HepG2 (cell line): ENCODE data around the gene GTF2H1. TPM values are rescaled to one million over a fixed set of nuclear protein-coding genes. Genes with fewer than 3 reads are reported as not detected.

ENCODE experiments used
- AGO1 ChIP-seq: fragments of 200-400 bp; formaldehyde crosslinking; IDR thresholded peaks from 2 replicates; pipeline ENCODE4 v1.6.1; 2017; ENCODE audit warnings: mild to moderate bottlenecking, low read depth, low read length, moderate library complexity; ENCODE audit not compliant: poor library complexity, severe bottlenecking
- ATRX ChIP-seq: sonication (generic); formaldehyde crosslinking; IDR thresholded peaks from 2 replicates; pipeline ENCODE4 v1.4.0; 2020; ENCODE audit warnings: missing genetic modification reagents, borderline replicate concordance
- BRD4 ChIP-seq: sonication (generic); formaldehyde crosslinking; IDR thresholded peaks from 2 replicates; pipeline ENCODE4 v1.4.0; 2020; ENCODE audit warnings: missing genetic modification reagents
- CHD2 ChIP-seq: IDR thresholded peaks from 2 replicates; pipeline ENCODE4 v1.6.1; 2011; ENCODE audit warnings: low read depth, low read length, improper control_type of control experiment
- DBP ChIP-seq: sonication (generic); formaldehyde crosslinking; IDR thresholded peaks from 2 replicates; pipeline ENCODE4 v1.4.0; 2020; ENCODE audit warnings: missing genetic modification reagents; ENCODE audit errors: not compliant biosample characterization
- FOXJ3 ChIP-seq: sonication (generic); formaldehyde crosslinking; IDR thresholded peaks from 2 replicates; pipeline ENCODE4 v1.4.0; 2020; ENCODE audit warnings: missing genetic modification reagents, mild to moderate bottlenecking, borderline replicate concordance
- MXD1 ChIP-seq: sonication (generic); formaldehyde crosslinking; IDR thresholded peaks from 2 replicates; pipeline ENCODE4 v1.4.0; 2020; ENCODE audit warnings: mild to moderate bottlenecking, missing genetic modification reagents
- NCOR1 ChIP-seq: fragments of 200-600 bp; sonication (generic); IDR thresholded peaks from 2 replicates; pipeline ENCODE4 v1.7.0; 2017; ENCODE audit warnings: antibody characterized with exemption, low read length, borderline replicate concordance
- NFYB ChIP-seq: sonication (generic); formaldehyde crosslinking; IDR thresholded peaks from 2 replicates; pipeline ENCODE4 v1.4.0; 2020; ENCODE audit warnings: missing genetic modification reagents
- POGZ ChIP-seq: sonication (generic); formaldehyde crosslinking; IDR thresholded peaks from 2 replicates; pipeline ENCODE4 v1.4.0; 2020; ENCODE audit warnings: mild to moderate bottlenecking, missing genetic modification reagents
- REPIN1 ChIP-seq: sonication (generic); formaldehyde crosslinking; IDR thresholded peaks from 2 replicates; pipeline ENCODE4 v1.8.0; 2022; ENCODE audit warnings: missing genetic modification reagents, low read depth, mild to moderate bottlenecking, borderline replicate concordance
- ZBTB37 ChIP-seq: sonication (generic); formaldehyde crosslinking; IDR thresholded peaks from 2 replicates; pipeline ENCODE4 v1.4.0; 2020; ENCODE audit warnings: mild to moderate bottlenecking, missing genetic modification reagents
- ZNF205 ChIP-seq: IDR thresholded peaks from 2 replicates; pipeline ENCODE4 v1.6.1; 2018; ENCODE audit warnings: missing biosample characterization, missing genetic modification reagents
- ZNF343 ChIP-seq: sonication (generic); formaldehyde crosslinking; IDR thresholded peaks from 2 replicates; pipeline ENCODE4 v1.4.0; 2020; ENCODE audit warnings: mild to moderate bottlenecking, missing genetic modification reagents
- ZNF484 ChIP-seq: sonication (generic); formaldehyde crosslinking; IDR thresholded peaks from 2 replicates; pipeline ENCODE4 v1.5.1; 2020; ENCODE audit warnings: mild to moderate bottlenecking, low read depth, missing genetic modification reagents, borderline replicate concordance
- ZNF510 ChIP-seq: sonication (generic); formaldehyde crosslinking; IDR thresholded peaks from 2 replicates; pipeline ENCODE4 v1.4.0; 2020; ENCODE audit warnings: low read depth, mild to moderate bottlenecking, missing genetic modification reagents
- ZNF562 ChIP-seq: sonication (generic); formaldehyde crosslinking; IDR thresholded peaks from 2 replicates; pipeline ENCODE4 v1.8.0; 2022; ENCODE audit warnings: missing genetic modification reagents, borderline replicate concordance
- ZNF569 ChIP-seq: sonication (generic); formaldehyde crosslinking; IDR thresholded peaks from 2 replicates; pipeline ENCODE4 v1.5.0; 2020; ENCODE audit warnings: mild to moderate bottlenecking, missing genetic modification reagents, moderate library complexity, borderline replicate concordance
- ZNF652 ChIP-seq: IDR thresholded peaks from 2 replicates; pipeline ENCODE4 v1.6.1; 2016; ENCODE audit warnings: low read depth, borderline replicate concordance
- ZNF788 ChIP-seq: sonication (generic); formaldehyde crosslinking; IDR thresholded peaks from 2 replicates; pipeline ENCODE4 v1.5.0; 2020; ENCODE audit warnings: mild to moderate bottlenecking, missing genetic modification reagents, borderline replicate concordance
- polyA plus RNA-seq, 8 experiments: library from polyadenylated mRNA; depleted of rRNA in 3 of 8; stranded (reverse) in 7 of 8; unstranded in 1 of 8; fragments of >200 nt; fragmentation: Illumina TruSeq in 4 of 8; extraction: Trizol in 4 of 8; gene quantifications; 2 replicates each; pipeline versions ENCODE4 v1.2.1 to v1.2.3, GENCODE V29; 2011 to 2016; ENCODE audit warnings: low read depth in 4 of 8, missing spikeins in 1 of 8, mixed read lengths in 1 of 8; ENCODE audit not compliant: insufficient read depth in 1 of 8
- total RNA-seq, 5 experiments: library from RNA; depleted of rRNA; stranded (reverse); fragments of >200 nt; fragmentation: Illumina TruSeq; extraction: Trizol; gene quantifications; 2 replicates each; pipeline ENCODE4 v1.2.3, GENCODE V29; 2016; ENCODE audit warnings: low read depth in 1 of 5
- TF ChIP-seq, protein P1 (sequence below): sonication (generic); formaldehyde crosslinking; IDR thresholded peaks from 2 replicates; pipeline ENCODE4 v1.5.0; 2020; ENCODE audit warnings: missing genetic modification reagents, mild to moderate bottlenecking, borderline replicate concordance
- TF ChIP-seq, protein P2 (sequence below), 2 experiments: sonication (generic) in 1 of 2; formaldehyde crosslinking in 1 of 2; IDR thresholded peaks; 2 replicates each; pipeline versions ENCODE4 v1.4.0 to v1.6.1; 2018 to 2020; ENCODE audit warnings: missing genetic modification reagents in 2 of 2, borderline replicate concordance in 1 of 2, low read depth in 1 of 2, mild to moderate bottlenecking in 1 of 2, missing biosample characterization in 1 of 2

Gene GTF2H1
- total and polyA plus RNA-seq, 2 of the 13 experiments (the other 11 are each of a cell fraction or from before 2014, with no cell fraction given): 15.7 to 51.4 TPM

DNA sequence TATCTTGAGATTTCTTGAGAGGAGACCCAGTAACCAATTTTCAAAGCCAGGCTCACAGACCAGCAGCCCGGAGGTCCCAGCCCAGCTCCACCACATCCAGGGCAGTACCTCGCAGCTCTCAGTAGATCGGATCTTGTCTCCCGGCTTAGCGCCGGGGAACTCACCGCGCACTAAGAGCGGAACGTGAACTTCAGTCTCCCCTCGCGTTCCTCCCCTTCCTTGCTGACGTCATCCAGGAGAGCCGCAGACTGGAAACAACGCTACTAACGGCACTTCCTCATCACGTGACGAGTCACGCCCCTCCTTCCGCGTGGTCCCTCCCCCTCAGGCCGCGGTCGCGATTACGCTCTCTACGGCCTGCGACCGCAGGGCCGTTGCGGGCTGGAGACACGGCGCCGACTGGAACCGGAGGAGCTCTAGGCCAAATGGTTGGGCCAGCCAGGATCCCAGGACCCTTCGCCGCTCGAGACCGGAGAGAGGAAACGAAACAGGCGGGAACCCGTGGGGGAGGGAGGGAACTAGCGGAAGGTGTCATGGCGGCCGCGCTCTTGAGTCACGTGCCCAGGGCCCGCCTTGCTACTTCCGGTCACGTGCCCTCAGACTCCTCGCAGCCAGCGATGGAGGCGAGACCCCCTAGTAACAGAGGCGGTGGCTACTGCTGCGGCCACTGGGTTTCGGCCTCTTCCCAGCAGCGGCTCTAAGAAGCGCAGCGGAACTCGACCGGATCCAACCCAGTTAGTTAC is at the start of gene GTF2H1, which contains the start of gene HPS5 (continued):
- TF ChIP-seq, protein P1, sequence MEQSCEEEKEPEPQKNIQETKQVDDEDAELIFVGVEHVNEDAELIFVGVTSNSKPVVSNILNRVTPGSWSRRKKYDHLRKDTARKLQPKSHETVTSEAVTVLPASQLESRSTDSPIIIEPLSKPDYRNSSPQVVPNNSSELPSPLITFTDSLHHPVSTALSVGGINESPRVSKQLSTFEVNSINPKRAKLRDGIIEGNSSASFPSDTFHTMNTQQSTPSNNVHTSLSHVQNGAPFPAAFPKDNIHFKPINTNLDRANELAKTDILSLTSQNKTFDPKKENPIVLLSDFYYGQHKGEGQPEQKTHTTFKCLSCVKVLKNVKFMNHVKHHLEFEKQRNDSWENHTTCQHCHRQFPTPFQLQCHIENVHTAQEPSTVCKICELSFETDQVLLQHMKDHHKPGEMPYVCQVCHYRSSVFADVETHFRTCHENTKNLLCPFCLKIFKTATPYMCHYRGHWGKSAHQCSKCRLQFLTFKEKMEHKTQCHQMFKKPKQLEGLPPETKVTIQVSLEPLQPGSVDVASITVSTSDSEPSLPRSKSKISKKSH (CRISPR knock-in tag): peak; percentile 98
- TF ChIP-seq ZNF562 (CRISPR knock-in tag): no peak
- TF ChIP-seq ZBTB37 (CRISPR knock-in tag): 0 out of 2 replicates have a peak, but pooled peaks have one; percentile 27
- TF ChIP-seq ZNF510 (CRISPR knock-in tag): peak; percentile 30; the same call in 1 of the 2 replicates
- peak; percentile 37; the same call in 1 of the 2 replicates for TF ChIP-seq ZNF205 (CRISPR knock-in tag)
- no peak for TF ChIP-seq ZNF569
- TF ChIP-seq DBP (CRISPR knock-in tag): peak; percentile 78
- peak; percentile 98 for TF ChIP-seq POGZ (CRISPR knock-in tag)
- TF ChIP-seq ZNF484 (CRISPR knock-in tag): no peak
- no peak for TF ChIP-seq ZNF652 (CRISPR knock-in tag)
- peak; percentile 89 for TF ChIP-seq REPIN1
- no peak for TF ChIP-seq CHD2
- 0 out of 2 replicates have a peak, but pooled peaks have one; percentile 54 for TF ChIP-seq BRD4 (CRISPR knock-in tag)
- TF ChIP-seq ATRX (CRISPR knock-in tag): no peak
- peak; percentile 60; the same call in 1 of the 2 replicates for TF ChIP-seq NCOR1
- TF ChIP-seq, protein P2, sequence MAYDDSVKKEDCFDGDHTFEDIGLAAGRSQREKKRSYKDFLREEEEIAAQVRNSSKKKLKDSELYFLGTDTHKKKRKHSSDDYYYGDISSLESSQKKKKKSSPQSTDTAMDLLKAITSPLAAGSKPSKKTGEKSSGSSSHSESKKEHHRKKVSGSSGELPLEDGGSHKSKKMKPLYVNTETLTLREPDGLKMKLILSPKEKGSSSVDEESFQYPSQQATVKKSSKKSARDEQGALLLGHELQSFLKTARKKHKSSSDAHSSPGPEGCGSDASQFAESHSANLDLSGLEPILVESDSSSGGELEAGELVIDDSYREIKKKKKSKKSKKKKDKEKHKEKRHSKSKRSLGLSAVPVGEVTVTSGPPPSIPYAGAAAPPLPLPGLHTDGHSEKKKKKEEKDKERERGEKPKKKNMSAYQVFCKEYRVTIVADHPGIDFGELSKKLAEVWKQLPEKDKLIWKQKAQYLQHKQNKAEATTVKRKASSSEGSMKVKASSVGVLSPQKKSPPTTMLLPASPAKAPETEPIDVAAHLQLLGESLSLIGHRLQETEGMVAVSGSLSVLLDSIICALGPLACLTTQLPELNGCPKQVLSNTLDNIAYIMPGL (CRISPR knock-in tag; IDR thresholded peaks at IDR 0.05; ENCODE audit: borderline replicate concordance in 1 of 2, low read depth in 1 of 2): peak; percentile 86 to 89; a peak in 3 of 4 replicates
- no peak; the same call in none of the 2 replicates for TF ChIP-seq NFYB
- TF ChIP-seq ZNF343 (CRISPR knock-in tag): 0 out of 2 replicates have a peak, but pooled peaks have one; percentile 46
- no peak for TF ChIP-seq FOXJ3
- TF ChIP-seq ZNF788: peak; percentile 92; the same call in 1 of the 2 replicates
- TF ChIP-seq AGO1: no peak
- peak; percentile 95 for TF ChIP-seq MXD1 (CRISPR knock-in tag)
